NB4 (cell line): ENCODE data around the gene AGPS.

ENCODE experiments used
- CTCF ChIP-seq: IDR thresholded peaks from one replicate; pipeline ENCODE4 v1.5.1; 2012; ENCODE audit warnings: low read depth, low read length
- MAX ChIP-seq: IDR thresholded peaks from 2 replicates; pipeline ENCODE4 v1.6.1; 2011; ENCODE audit warnings: low read depth, low read length

GRCh38 chr2:177584030-177584692 lies 191.6 kb downstream of the AGPS start:
- no peak for TF ChIP-seq CTCF
- no peak for TF ChIP-seq MAX
